HG03025 (cell line): ENCODE data around the gene ASIC4.

Source experiments
- ATAC-seq: cut with Tn5 transposase; IDR thresholded peaks from one replicate; pipeline ENCODE4 v1.9.1; 2021; ENCODE audit warnings: mild to moderate bottlenecking, moderate library complexity; ENCODE audit not compliant: unreplicated experiment, low FRiP score

The ASIC4 gene

GRCh38 chr2:219551441-219552381, 37.4 kb downstream of the ASIC4 start:
- peak; percentile 20 for ATAC-seq

GRCh38 chr2:219552382-219553167, 38.3 kb downstream of the ASIC4 start:
- ATAC-seq: peak; percentile 78

GRCh38 chr2:219553168-219553417, 38.8 kb downstream of the ASIC4 start:
- ATAC-seq: no peak

GRCh38 chr2:219553463-219553963, 39.2 kb downstream of the ASIC4 start:
- no peak for ATAC-seq

GRCh38 chr2:219554350-219554749, 40.1 kb downstream of the ASIC4 start:
- no peak for ATAC-seq

- no peak for ATAC-seq
Measured at GRCh38 chr2:219555956-219556355, 41.7 kb downstream of the ASIC4 start.

GRCh38 chr2:219556413-219556812, 42.1 kb downstream of the ASIC4 start:
- no peak for ATAC-seq

GRCh38 chr2:219557320-219557719, 43.0 kb downstream of the ASIC4 start:
- ATAC-seq: no peak

- ATAC-seq: no peak
Measured at GRCh38 chr2:219557791-219558785, 43.8 kb downstream of the ASIC4 start.

GRCh38 chr2:219559156-219559915, 45.1 kb downstream of the ASIC4 start:
- no peak for ATAC-seq

GRCh38 chr2:219560037-219560892, 46.0 kb downstream of the ASIC4 start:
- no peak for ATAC-seq

- ATAC-seq: no peak
Measured at GRCh38 chr2:219560893-219561178, 46.6 kb downstream of the ASIC4 start.

- ATAC-seq: no peak
Measured at GRCh38 chr2:219561179-219562048, 47.1 kb downstream of the ASIC4 start.

GRCh38 chr2:219562049-219563020, 48.1 kb downstream of the ASIC4 start:
- ATAC-seq: no peak

GRCh38 chr2:219563271-219563928, 49.1 kb downstream of the ASIC4 start:
- ATAC-seq: no peak
